DMS79 (cell line): ENCODE results near the gene ZMYND10.

Experiments used
- DNase-seq: peaks from one replicate; lab custom pipeline; 2025; lab: John Stamatoyannopoulos, UW

Gene ZMYND10

GRCh38 chr3:50347187-50347813 is 1.8 kb upstream of the ZMYND10 start:
- peak; percentile 42 for DNase-seq

GRCh38 chr3:50345008-50345407 is 524 bp downstream of the ZMYND10 start:
- no peak for DNase-seq

GRCh38 chr3:50342813-50343633 is 2.5 kb downstream of the ZMYND10 start:
- DNase-seq: no peak

GRCh38 chr3:50341996-50342650 is 3.4 kb downstream of the ZMYND10 start:
- no peak for DNase-seq

GRCh38 chr3:50341537-50341936 is 4.0 kb downstream of the ZMYND10 start:
- no peak for DNase-seq

- no peak for DNase-seq
Measured at GRCh38 chr3:50340448-50341329, 4.8 kb downstream of the ZMYND10 start, which contains the start of gene RASSF1. TSS of gene RASSF1 (minus strand) at chr3:50340836. CDS start at chr3:50340805, 31 bp downstream.

- no peak for DNase-seq
Measured at GRCh38 chr3:50340147-50340447, 5.4 kb downstream of the ZMYND10 start.

GRCh38 chr3:50339485-50340146 is 5.9 kb downstream of the ZMYND10 start:
- DNase-seq: no peak

- no peak for DNase-seq
Measured at GRCh38 chr3:50338965-50339364, 6.6 kb downstream of the ZMYND10 start.

GRCh38 chr3:50337175-50337861 is 8.2 kb downstream of the ZMYND10 start:
- DNase-seq: peak; percentile 90

- no peak for DNase-seq
Measured at GRCh38 chr3:50336452-50337174, 8.9 kb downstream of the ZMYND10 start.

- DNase-seq: no peak
Measured at GRCh38 chr3:50334339-50335075, 11.0 kb downstream of the ZMYND10 start.

- no peak for DNase-seq
Measured at GRCh38 chr3:50333744-50334328, 11.7 kb downstream of the ZMYND10 start.

- no peak for DNase-seq
Measured at GRCh38 chr3:50331364-50331907, 14.1 kb downstream of the ZMYND10 start.

GRCh38 chr3:50330330-50330729 is 15.2 kb downstream of the ZMYND10 start:
- no peak for DNase-seq

- peak; percentile 73 for DNase-seq
Measured at GRCh38 chr3:50327943-50328691, 17.4 kb downstream of the ZMYND10 start, which contains the start of gene TUSC2. TSS of gene TUSC2 (minus strand) at chr3:50328223. CDS start at chr3:50328099, 124 bp downstream.

GRCh38 chr3:50327129-50327528 is 18.4 kb downstream of the ZMYND10 start:
- no peak for DNase-seq

GRCh38 chr3:50326182-50326541 is 19.4 kb downstream of the ZMYND10 start:
- DNase-seq: no peak
